ENCODE results near the gene RASSF4.
A peak's percentile ranks its signal among the peaks of the same experiment; 100 is the strongest.
"Not testable (repeated sequence)": the region's sequence is repeated elsewhere in the genome, so short reads cannot be mapped to it uniquely, and the experiment has no call there.

RASSF4 gene

DNA sequence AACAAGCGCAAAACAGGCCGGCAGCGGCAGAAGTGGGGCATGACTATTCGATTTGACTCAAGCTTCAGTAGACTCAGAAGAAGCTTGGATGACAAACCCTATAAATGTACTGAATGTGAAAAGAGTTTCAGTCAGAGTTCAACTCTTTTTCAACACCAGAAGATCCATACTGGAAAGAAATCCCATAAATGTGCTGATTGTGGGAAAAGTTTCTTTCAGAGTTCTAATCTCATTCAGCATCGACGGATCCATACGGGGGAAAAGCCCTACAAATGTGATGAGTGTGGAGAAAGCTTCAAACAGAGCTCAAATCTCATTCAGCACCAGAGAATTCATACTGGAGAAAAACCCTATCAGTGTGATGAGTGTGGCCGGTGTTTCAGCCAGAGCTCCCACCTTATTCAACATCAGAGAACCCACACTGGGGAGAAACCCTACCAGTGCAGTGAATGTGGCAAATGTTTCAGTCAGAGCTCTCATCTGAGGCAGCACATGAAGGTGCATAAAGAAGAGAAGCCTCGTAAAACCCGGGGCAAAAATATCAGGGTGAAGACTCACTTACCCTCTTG lies 43.9 kb downstream of the RASSF4 start:
- no peak for DNase-seq (ENCODE audit: low read depth, low spot score)

DNA sequence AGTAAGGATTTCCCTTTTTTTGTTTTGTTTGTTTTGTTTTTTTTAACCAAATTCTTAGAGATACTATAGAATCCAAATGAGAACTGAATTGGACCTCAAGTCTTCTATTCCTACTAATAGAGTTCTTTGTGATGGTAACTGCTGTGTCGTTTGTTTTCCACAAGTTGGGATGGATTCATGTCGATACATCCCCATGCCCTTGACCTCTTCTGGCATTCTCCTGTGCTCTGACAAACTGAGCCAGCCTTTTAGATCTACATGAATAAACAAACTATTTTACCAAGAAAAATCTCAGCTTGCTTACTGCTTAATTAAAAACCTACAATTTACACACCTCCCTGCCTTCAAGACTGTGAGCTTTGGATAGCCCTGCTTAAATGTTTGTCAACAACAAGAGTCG lies 45.1 kb downstream of the RASSF4 start:
- DNase-seq (ENCODE audit: low read depth, low spot score), result no peak

DNA sequence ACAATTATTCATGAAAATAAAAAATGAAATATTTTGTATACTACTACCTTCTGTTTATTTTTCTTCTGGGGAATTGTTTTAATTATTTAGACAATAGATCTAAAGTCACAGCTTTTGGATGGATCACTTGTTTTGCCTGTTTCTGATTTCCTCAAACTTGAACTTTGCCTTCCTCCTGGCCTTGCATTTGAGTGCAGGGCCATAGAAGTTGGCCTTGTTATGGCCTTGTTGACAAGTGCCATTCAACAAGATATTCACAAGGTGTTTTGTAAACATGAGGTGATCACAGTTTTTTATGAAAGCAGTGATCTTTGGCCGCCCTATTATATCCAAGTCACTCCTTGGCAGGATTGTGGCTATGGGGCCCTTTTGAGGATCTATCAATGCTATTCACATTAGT lies 45.7 kb downstream of the RASSF4 start:
- DNase-seq (ENCODE audit: low read depth, low spot score), result no peak

- no peak for DNase-seq (ENCODE audit: low read depth, low spot score)
Measured at GRCh38 chr10:45006276-45007030, 46.9 kb downstream of the RASSF4 start.

DNA sequence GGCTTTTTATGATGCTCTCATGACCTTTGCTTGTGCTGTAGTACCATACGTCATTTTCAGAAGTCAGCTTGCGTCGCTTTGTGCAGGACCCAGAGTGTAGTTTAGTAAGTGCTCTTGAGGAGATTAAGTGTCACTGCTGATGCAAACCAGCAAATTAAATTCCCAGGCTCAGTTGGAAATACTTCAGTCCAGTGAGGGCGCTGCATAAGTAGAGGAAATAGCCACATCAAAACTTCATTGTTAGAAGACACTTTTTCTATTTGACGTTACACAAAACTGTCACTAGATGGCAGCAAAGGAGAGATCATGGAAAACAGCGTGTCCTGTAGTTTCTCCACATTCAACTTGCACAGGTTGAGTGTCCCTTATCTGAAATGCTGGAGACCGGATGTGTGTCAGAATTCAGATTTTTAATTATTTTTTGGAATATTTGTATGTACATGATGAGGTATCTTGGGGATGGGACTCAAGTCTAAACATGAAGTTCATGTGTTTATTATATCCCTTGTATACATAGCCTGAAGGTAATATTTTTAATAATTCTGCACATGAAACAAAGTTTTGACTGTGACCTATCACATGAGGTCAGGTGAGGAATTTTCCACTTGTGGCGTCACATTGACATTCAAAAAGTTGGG lies 49.0 kb downstream of the RASSF4 start:
- DNase-seq (ENCODE audit: low read depth, low spot score), result peak; percentile 70

- not testable (repeated sequence) for DNase-seq (ENCODE audit: low read depth, low spot score)
Measured at GRCh38 chr10:45014557-45014956, 55.0 kb downstream of the RASSF4 start.

GRCh38 chr10:45015590-45015989 lies 56.0 kb downstream of the RASSF4 start:
- DNase-seq (ENCODE audit: low read depth, low spot score), result no peak

DNA sequence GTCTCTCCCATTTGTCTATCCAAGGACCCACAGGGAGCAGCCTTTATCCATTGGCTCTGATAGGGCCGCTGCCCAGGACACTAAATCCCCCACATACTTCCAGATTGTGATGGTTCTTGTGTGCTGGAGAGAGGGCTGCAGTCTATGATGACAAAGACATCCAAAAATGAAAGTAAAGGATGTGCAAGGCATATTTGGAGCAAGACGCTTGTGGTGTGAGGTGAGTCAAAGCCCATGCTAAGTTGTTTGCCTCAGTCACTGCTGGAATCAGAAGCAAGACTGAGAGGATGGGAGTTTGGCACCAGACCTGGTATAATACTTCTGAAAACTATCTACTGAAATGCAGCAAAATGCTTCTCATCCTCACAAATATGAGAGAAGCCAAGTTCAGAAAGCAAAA lies 63.8 kb downstream of the RASSF4 start:
- no peak for DNase-seq (ENCODE audit: low read depth, low spot score)

DNA sequence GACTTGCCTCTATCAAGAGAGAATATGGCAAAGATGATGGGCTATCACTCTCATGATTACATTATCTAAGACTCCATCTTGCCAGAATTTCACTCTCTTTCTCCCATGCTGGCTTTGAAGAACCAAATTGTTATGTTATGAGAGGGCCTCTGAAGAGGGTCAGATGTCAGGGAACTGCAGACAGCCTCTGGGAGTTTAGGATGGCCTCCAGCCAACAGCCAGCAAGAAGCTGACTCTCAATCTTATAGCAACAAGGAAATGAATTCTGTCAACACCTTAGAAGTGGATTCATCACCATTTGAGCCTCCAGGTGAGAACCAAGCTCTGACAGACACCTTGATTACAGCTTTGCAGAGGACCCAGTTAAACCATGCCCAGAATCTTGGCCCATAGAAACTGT lies 74.7 kb downstream of the RASSF4 start:
- DNase-seq (ENCODE audit: low read depth, low spot score), result no peak

DNA sequence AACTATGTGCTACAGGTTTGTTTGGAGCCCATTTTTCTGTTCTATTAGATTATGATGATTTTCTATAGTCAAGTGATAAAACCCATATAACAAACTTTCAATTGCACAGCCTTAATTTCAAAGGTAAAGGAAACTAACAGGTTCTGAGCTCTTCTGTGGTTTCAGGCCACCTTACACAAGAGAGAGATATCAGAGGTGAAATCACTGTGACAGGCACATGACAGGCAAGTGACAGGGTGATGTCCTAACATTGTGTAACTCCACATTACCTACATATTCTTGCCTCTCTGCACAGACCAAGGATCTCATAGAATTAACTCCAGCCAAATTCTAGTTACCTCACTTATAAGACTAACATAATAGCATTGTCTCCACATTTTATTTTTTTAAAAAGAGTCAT lies 76.1 kb downstream of the RASSF4 start:
- no peak for DNase-seq (ENCODE audit: low read depth, low spot score)

GRCh38 chr10:45040921-45041542 lies 81.4 kb downstream of the RASSF4 start:
- DNase-seq (ENCODE audit: low read depth, low spot score), result no peak

GRCh38 chr10:45044290-45044689 lies 84.7 kb downstream of the RASSF4 start:
- no peak for DNase-seq (ENCODE audit: low read depth, low spot score)

Data from brain pericyte (primary cell).